ENCODE results near the gene CCDC157. TPM values are rescaled to one million over a fixed set of nuclear protein-coding genes. Genes with fewer than 3 reads are reported as not detected.

CCDC157 gene
- total and polyA plus RNA-seq, 9 of the 15 experiments (the other 6 are each of a cell fraction or from before 2014, with no cell fraction given), result 0.04 to 1.3 (median 0.68) TPM

DNA sequence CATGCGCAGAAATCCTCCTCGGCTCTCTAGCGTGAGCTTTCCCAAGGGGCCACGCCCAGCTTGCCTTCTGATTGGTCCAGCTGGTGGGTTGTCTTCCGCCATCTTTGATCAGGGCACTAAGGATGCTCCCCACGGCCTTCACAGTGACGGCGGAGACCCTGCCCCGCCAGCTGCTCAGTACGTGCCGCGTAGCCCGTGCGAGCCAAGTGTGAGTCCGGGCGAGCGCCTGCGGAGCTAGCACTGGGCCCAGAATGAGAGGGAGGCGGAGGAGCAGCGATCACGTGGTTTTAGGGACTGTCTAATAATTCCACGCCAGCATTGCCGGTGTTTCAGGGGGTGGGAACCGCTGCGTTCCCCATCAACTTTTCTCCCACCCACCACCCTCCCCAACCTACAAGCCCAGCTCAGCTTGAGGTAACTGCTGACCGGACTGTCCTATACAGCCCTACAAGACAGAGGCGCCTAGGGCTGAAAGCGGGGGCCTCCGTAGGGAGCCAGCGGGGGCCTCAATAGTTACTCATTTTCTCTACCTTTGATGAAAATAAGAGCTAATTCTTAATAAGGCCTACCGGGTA is 67.2 kb downstream of the CCDC157 start (continued):
- TF ChIP-seq, protein P1, sequence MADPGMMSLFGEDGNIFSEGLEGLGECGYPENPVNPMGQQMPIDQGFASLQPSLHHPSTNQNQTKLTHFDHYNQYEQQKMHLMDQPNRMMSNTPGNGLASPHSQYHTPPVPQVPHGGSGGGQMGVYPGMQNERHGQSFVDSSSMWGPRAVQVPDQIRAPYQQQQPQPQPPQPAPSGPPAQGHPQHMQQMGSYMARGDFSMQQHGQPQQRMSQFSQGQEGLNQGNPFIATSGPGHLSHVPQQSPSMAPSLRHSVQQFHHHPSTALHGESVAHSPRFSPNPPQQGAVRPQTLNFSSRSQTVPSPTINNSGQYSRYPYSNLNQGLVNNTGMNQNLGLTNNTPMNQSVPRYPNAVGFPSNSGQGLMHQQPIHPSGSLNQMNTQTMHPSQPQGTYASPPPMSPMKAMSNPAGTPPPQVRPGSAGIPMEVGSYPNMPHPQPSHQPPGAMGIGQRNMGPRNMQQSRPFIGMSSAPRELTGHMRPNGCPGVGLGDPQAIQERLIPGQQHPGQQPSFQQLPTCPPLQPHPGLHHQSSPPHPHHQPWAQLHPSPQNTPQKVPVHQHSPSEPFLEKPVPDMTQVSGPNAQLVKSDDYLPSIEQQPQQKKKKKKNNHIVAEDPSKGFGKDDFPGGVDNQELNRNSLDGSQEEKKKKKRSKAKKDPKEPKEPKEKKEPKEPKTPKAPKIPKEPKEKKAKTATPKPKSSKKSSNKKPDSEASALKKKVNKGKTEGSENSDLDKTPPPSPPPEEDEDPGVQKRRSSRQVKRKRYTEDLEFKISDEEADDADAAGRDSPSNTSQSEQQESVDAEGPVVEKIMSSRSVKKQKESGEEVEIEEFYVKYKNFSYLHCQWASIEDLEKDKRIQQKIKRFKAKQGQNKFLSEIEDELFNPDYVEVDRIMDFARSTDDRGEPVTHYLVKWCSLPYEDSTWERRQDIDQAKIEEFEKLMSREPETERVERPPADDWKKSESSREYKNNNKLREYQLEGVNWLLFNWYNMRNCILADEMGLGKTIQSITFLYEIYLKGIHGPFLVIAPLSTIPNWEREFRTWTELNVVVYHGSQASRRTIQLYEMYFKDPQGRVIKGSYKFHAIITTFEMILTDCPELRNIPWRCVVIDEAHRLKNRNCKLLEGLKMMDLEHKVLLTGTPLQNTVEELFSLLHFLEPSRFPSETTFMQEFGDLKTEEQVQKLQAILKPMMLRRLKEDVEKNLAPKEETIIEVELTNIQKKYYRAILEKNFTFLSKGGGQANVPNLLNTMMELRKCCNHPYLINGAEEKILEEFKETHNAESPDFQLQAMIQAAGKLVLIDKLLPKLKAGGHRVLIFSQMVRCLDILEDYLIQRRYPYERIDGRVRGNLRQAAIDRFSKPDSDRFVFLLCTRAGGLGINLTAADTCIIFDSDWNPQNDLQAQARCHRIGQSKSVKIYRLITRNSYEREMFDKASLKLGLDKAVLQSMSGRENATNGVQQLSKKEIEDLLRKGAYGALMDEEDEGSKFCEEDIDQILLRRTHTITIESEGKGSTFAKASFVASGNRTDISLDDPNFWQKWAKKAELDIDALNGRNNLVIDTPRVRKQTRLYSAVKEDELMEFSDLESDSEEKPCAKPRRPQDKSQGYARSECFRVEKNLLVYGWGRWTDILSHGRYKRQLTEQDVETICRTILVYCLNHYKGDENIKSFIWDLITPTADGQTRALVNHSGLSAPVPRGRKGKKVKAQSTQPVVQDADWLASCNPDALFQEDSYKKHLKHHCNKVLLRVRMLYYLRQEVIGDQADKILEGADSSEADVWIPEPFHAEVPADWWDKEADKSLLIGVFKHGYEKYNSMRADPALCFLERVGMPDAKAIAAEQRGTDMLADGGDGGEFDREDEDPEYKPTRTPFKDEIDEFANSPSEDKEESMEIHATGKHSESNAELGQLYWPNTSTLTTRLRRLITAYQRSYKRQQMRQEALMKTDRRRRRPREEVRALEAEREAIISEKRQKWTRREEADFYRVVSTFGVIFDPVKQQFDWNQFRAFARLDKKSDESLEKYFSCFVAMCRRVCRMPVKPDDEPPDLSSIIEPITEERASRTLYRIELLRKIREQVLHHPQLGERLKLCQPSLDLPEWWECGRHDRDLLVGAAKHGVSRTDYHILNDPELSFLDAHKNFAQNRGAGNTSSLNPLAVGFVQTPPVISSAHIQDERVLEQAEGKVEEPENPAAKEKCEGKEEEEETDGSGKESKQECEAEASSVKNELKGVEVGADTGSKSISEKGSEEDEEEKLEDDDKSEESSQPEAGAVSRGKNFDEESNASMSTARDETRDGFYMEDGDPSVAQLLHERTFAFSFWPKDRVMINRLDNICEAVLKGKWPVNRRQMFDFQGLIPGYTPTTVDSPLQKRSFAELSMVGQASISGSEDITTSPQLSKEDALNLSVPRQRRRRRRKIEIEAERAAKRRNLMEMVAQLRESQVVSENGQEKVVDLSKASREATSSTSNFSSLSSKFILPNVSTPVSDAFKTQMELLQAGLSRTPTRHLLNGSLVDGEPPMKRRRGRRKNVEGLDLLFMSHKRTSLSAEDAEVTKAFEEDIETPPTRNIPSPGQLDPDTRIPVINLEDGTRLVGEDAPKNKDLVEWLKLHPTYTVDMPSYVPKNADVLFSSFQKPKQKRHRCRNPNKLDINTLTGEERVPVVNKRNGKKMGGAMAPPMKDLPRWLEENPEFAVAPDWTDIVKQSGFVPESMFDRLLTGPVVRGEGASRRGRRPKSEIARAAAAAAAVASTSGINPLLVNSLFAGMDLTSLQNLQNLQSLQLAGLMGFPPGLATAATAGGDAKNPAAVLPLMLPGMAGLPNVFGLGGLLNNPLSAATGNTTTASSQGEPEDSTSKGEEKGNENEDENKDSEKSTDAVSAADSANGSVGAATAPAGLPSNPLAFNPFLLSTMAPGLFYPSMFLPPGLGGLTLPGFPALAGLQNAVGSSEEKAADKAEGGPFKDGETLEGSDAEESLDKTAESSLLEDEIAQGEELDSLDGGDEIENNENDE (IDR thresholded peaks at IDR 0.05; ENCODE audit: low read depth, low read length), result no peak
- TF ChIP-seq FOXM1 (IDR thresholded peaks at IDR 0.05; ENCODE audit: low read depth), result peak; percentile 31; the same call in 1 of the 2 replicates
- no peak for TF ChIP-seq FOXM1 (CRISPR knock-in tag; IDR thresholded peaks at IDR 0.05; ENCODE audit: low read depth)
- TF ChIP-seq PRMT5 (CRISPR knock-in tag; IDR thresholded peaks at IDR 0.05), result no peak
- TF ChIP-seq, protein P2, sequence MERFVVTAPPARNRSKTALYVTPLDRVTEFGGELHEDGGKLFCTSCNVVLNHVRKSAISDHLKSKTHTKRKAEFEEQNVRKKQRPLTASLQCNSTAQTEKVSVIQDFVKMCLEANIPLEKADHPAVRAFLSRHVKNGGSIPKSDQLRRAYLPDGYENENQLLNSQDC (CRISPR knock-in tag; IDR thresholded peaks at IDR 0.05), result no peak
- peak; percentile 91 for TF ChIP-seq CREM (IDR thresholded peaks at IDR 0.05; ENCODE audit: low read depth)
- TF ChIP-seq, protein P3, sequence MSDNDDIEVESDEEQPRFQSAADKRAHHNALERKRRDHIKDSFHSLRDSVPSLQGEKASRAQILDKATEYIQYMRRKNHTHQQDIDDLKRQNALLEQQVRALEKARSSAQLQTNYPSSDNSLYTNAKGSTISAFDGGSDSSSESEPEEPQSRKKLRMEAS (CRISPR knock-in tag; IDR thresholded peaks at IDR 0.05), result peak; percentile 95
- peak; percentile 18; the same call in 1 of the 2 replicates for TF ChIP-seq ETV1 (tag; conservative IDR thresholded peaks at IDR 0.05; ENCODE audit: low read depth)
- TF ChIP-seq NFYB (IDR thresholded peaks at IDR 0.05; ENCODE audit: extremely low read depth, insufficient read length), result peak; percentile 57
- TF ChIP-seq, protein P4, sequence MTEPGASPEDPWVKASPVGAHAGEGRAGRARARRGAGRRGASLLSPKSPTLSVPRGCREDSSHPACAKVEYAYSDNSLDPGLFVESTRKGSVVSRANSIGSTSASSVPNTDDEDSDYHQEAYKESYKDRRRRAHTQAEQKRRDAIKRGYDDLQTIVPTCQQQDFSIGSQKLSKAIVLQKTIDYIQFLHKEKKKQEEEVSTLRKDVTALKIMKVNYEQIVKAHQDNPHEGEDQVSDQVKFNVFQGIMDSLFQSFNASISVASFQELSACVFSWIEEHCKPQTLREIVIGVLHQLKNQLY (CRISPR knock-in tag; conservative IDR thresholded peaks at IDR 0.05), result no peak
- TF ChIP-seq, protein P5, sequence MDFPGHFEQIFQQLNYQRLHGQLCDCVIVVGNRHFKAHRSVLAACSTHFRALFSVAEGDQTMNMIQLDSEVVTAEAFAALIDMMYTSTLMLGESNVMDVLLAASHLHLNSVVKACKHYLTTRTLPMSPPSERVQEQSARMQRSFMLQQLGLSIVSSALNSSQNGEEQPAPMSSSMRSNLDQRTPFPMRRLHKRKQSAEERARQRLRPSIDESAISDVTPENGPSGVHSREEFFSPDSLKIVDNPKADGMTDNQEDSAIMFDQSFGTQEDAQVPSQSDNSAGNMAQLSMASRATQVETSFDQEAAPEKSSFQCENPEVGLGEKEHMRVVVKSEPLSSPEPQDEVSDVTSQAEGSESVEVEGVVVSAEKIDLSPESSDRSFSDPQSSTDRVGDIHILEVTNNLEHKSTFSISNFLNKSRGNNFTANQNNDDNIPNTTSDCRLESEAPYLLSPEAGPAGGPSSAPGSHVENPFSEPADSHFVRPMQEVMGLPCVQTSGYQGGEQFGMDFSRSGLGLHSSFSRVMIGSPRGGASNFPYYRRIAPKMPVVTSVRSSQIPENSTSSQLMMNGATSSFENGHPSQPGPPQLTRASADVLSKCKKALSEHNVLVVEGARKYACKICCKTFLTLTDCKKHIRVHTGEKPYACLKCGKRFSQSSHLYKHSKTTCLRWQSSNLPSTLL (IDR thresholded peaks at IDR 0.05), result no peak
- TF ChIP-seq MEF2D (tag; conservative IDR thresholded peaks at IDR 0.05; ENCODE audit: low read depth), result no peak
- peak; percentile 74; the same call in 1 of the 2 replicates for TF ChIP-seq NR2C1 (IDR thresholded peaks at IDR 0.05)
- peak; percentile 68 for TF ChIP-seq NR2C1 (tag; IDR thresholded peaks at IDR 0.05)
